NCI-H69 (cell line): ENCODE measurements around the gene FYN.
A peak's percentile ranks its signal among the peaks of the same experiment; 100 is the strongest.

Source experiments
- DNase-seq: peaks from one replicate; lab custom pipeline; 2025; lab: John Stamatoyannopoulos, UW

The FYN gene

GRCh38 chr6:111747829-111748228, 125.4 kb downstream of the FYN start:
- no peak for DNase-seq

- no peak for DNase-seq
Observed at GRCh38 chr6:111747396-111747795, 125.9 kb downstream of the FYN start.

GRCh38 chr6:111746983-111747382, 126.3 kb downstream of the FYN start:
- DNase-seq: no peak

- no peak for DNase-seq
Observed at GRCh38 chr6:111745636-111746035, 127.6 kb downstream of the FYN start.

GRCh38 chr6:111745186-111745585, 128.1 kb downstream of the FYN start:
- no peak for DNase-seq

GRCh38 chr6:111743862-111744692, 129.2 kb downstream of the FYN start:
- no peak for DNase-seq

- no peak for DNase-seq
Observed at GRCh38 chr6:111743360-111743759, 129.9 kb downstream of the FYN start.

- no peak for DNase-seq
Observed at GRCh38 chr6:111741177-111741952, 131.9 kb downstream of the FYN start.

- DNase-seq: no peak
Observed at GRCh38 chr6:111740506-111740905, 132.7 kb downstream of the FYN start.

GRCh38 chr6:111739257-111739696, 134.0 kb downstream of the FYN start:
- DNase-seq: no peak

- no peak for DNase-seq
Observed at GRCh38 chr6:111738631-111739030, 134.6 kb downstream of the FYN start.

GRCh38 chr6:111738156-111738555, 135.1 kb downstream of the FYN start:
- no peak for DNase-seq

GRCh38 chr6:111737065-111737521, 136.2 kb downstream of the FYN start:
- DNase-seq: peak; percentile 26

- no peak for DNase-seq
Observed at GRCh38 chr6:111736005-111736608, 137.1 kb downstream of the FYN start.

- no peak for DNase-seq
Observed at GRCh38 chr6:111734068-111735061, 138.9 kb downstream of the FYN start.

- DNase-seq: no peak
Observed at GRCh38 chr6:111732390-111732789, 140.9 kb downstream of the FYN start.

- DNase-seq: peak; percentile 60
Observed at GRCh38 chr6:111731456-111732195, 141.6 kb downstream of the FYN start.

- peak; percentile 89 for DNase-seq
Observed at GRCh38 chr6:111730864-111731263, 142.4 kb downstream of the FYN start.

- peak; percentile 28 for DNase-seq
Observed at GRCh38 chr6:111727802-111728201, 145.4 kb downstream of the FYN start.

- no peak for DNase-seq
Observed at GRCh38 chr6:111727041-111727440, 146.2 kb downstream of the FYN start.
